IPS-NIHi11 (cell line): ENCODE measurements around the gene AFF3.
"Not testable (repeated sequence)": the region's sequence is repeated elsewhere in the genome, so short reads cannot be mapped to it uniquely, and the experiment has no call there.

ENCODE experiments used
- DNase-seq: peaks from one replicate; pipeline ENCODE4 v3.0.0; 2012; ENCODE audit warnings: mixed read lengths, low spot score

Gene AFF3

GRCh38 chr2:99537910-99538485, 604.4 kb downstream of the AFF3 start:
- no peak for DNase-seq

GRCh38 chr2:99524056-99524455, 618.3 kb downstream of the AFF3 start:
- no peak for DNase-seq

GRCh38 chr2:99522157-99522556, 620.2 kb downstream of the AFF3 start:
- DNase-seq, result no peak

- no peak for DNase-seq
These were observed 621.6 kb downstream of the AFF3 start for GRCh38 chr2:99520813-99521212.

- DNase-seq, result no peak
These were observed 622.2 kb downstream of the AFF3 start for GRCh38 chr2:99520195-99520594.

GRCh38 chr2:99514357-99514756, 628.0 kb downstream of the AFF3 start:
- DNase-seq, result no peak

- no peak for DNase-seq
These were observed 630.2 kb downstream of the AFF3 start for GRCh38 chr2:99512181-99512591.

- DNase-seq, result no peak
These were observed 633.0 kb downstream of the AFF3 start for GRCh38 chr2:99509387-99509786.

- no peak for DNase-seq
These were observed 634.2 kb downstream of the AFF3 start for GRCh38 chr2:99507937-99508818.

GRCh38 chr2:99504844-99505584, 637.4 kb downstream of the AFF3 start:
- DNase-seq, result no peak

- not testable (repeated sequence) for DNase-seq
These were observed 638.6 kb downstream of the AFF3 start for GRCh38 chr2:99503662-99504416.

GRCh38 chr2:99496021-99496420, 646.4 kb downstream of the AFF3 start:
- DNase-seq, result no peak
